Fibroblast of lung (primary cell): ENCODE results near the gene COL11A1. TPM values are rescaled to one million over a fixed set of nuclear protein-coding genes. Genes with fewer than 3 reads are reported as not detected.
"Not testable (repeated sequence)": the region's sequence is repeated elsewhere in the genome, so short reads cannot be mapped to it uniquely, and the experiment has no call there.

Experiments
- DNase-seq, 2 donors: peaks; one replicate each; pipeline versions ENCODE4 v3.0.0 to v3.0.0-alpha.2; 2010; ENCODE audit warnings: low read depth in 2 of 2
- H2AFZ ChIP-seq: 2 replicates; pipeline ENCODE4 v1.5.1; 2012; ENCODE audit warnings: low read length, control low read depth, inconsistent platforms
- H3K27ac ChIP-seq: 2 replicates; pipeline ENCODE4 v1.5.1; 2011; ENCODE audit warnings: low read length, control low read depth; ENCODE audit not compliant: insufficient read depth
- H3K27me3 ChIP-seq: 2 replicates; pipeline ENCODE4 v1.5.1; 2011; ENCODE audit warnings: mild to moderate bottlenecking, low read length; ENCODE audit not compliant: control insufficient read depth, insufficient read depth
- H3K36me3 ChIP-seq: 2 replicates; pipeline ENCODE4 v1.5.1; 2011; ENCODE audit warnings: low read length; ENCODE audit not compliant: control insufficient read depth, insufficient read depth
- H3K4me1 ChIP-seq: 2 replicates; pipeline ENCODE4 v1.5.1; 2011; ENCODE audit warnings: low read length; ENCODE audit not compliant: control insufficient read depth, insufficient read depth; ENCODE audit errors: extremely low read depth
- H3K4me2 ChIP-seq: 2 replicates; pipeline ENCODE4 v1.5.1; 2011; ENCODE audit warnings: low read length, control low read depth; ENCODE audit not compliant: insufficient read depth; ENCODE audit errors: extremely low read depth
- H3K4me3 ChIP-seq, 4 experiments: fragments of 200-600 bp in 1 of 4; sonication (generic) in 1 of 4; replicated peaks in 1 of 4; 2 replicates each; pipeline ENCODE4 v1.5.1; 2011 to 2016; ENCODE audit warnings: low read length in 4 of 4, low read depth in 3 of 4, mild to moderate bottlenecking in 3 of 4, control low read depth in 2 of 4, inconsistent platforms in 1 of 4, mixed read lengths in 1 of 4; ENCODE audit not compliant: insufficient read depth in 1 of 4; ENCODE audit errors: control extremely low read depth in 1 of 4
- H3K79me2 ChIP-seq: 2 replicates; pipeline ENCODE4 v1.5.1; 2012; ENCODE audit warnings: mild to moderate bottlenecking, low read length, inconsistent platforms; ENCODE audit not compliant: control insufficient read depth, insufficient read depth
- H3K9ac ChIP-seq: 2 replicates; pipeline ENCODE4 v1.5.1; 2011; ENCODE audit warnings: mild to moderate bottlenecking, low read length, control low read depth; ENCODE audit not compliant: insufficient read depth
- H3K9me3 ChIP-seq: 2 replicates; pipeline ENCODE4 v1.5.1; 2012; ENCODE audit warnings: low read depth, low read length; ENCODE audit not compliant: control insufficient read depth, insufficient read depth
- H4K20me1 ChIP-seq: 2 replicates; pipeline ENCODE4 v1.5.1; 2011; ENCODE audit warnings: low read length; ENCODE audit not compliant: control insufficient read depth, insufficient read depth; ENCODE audit errors: extremely low read depth
- CTCF ChIP-seq, 2 donors: IDR thresholded peaks in 1 of 2; conservative IDR thresholded peaks in 1 of 2; 1 replicate in 1 of 2; 2 replicates in 1 of 2; pipeline ENCODE4 v1.5.1; 2011 to 2012; ENCODE audit warnings: low read length in 2 of 2, control low read depth in 1 of 2, inconsistent platforms in 1 of 2, low read depth in 1 of 2, mild to moderate bottlenecking in 1 of 2
- polyA plus RNA-seq, 2 donors: library from polyadenylated mRNA; depleted of rRNA in 1 of 2; stranded (reverse) in 1 of 2; unstranded in 1 of 2; fragments of >200 nt; gene quantifications; 2 replicates each; pipeline ENCODE4 v1.2.1, GENCODE V29; 2011 to 2012; ENCODE audit warnings: missing spikeins in 1 of 2
- total RNA-seq: library from RNA; depleted of rRNA; stranded (reverse); fragments of >200 nt; gene quantifications from 2 replicates; pipeline ENCODE4 v1.2.1, GENCODE V29; 2014

The COL11A1 gene
- total and polyA plus RNA-seq, 2 donors (not counting 1 experiment from before 2014, with no cell fraction given): 2.6 to 8.9 TPM

GRCh38 chr1:102833151-102833550 is 275.2 kb downstream of the COL11A1 start:
- no peaks in the 10 kb centered on the region for H4K20me1 ChIP-seq
- H3K9ac ChIP-seq: no peak overlapping the region
- H3K27me3 ChIP-seq: no peaks in the 10 kb centered on the region
- no peaks in the 10 kb centered on the region for H3K9me3 ChIP-seq
- H2AFZ ChIP-seq: no peak overlapping the region
- H3K36me3 ChIP-seq: no peaks in the 10 kb centered on the region
- H3K4me2 ChIP-seq: no peak overlapping the region
- TF ChIP-seq CTCF (conservative IDR thresholded peaks at IDR 0.05 in 1 of 2, IDR thresholded peaks at IDR 0.05 in 1 of 2; ENCODE audit: low read depth in 1 of 2, low read length in 2 of 2): no peak
- no peaks in the 10 kb centered on the region for H3K4me1 ChIP-seq
- no peak overlapping the region for H3K4me3 ChIP-seq
- DNase-seq: no peak
- H3K27ac ChIP-seq: no peak overlapping the region
- H3K79me2 ChIP-seq: no peaks in the 10 kb centered on the region

- H3K4me2 ChIP-seq, H3K27ac ChIP-seq, H3K79me2 ChIP-seq, DNase-seq, H3K36me3 ChIP-seq, H3K9me3 ChIP-seq, H2AFZ ChIP-seq, H3K27me3 ChIP-seq, H3K4me3 ChIP-seq, H3K4me1 ChIP-seq, H3K9ac ChIP-seq, H4K20me1 ChIP-seq: not testable (repeated sequence)
These were observed 281.6 kb downstream of the COL11A1 start for GRCh38 chr1:102826706-102827105.
